ENCODE measurements around the gene GPR39. TPM values are rescaled to one million over a fixed set of nuclear protein-coding genes. Genes with fewer than 3 reads are reported as not detected.
"Not testable (repeated sequence)": the region's sequence is repeated elsewhere in the genome, so short reads cannot be mapped to it uniquely, and the experiment has no call there.

GPR39 gene
- total RNA-seq, 6 donors from 2014 or later: 10.1 to 45.9 (median 24.0) TPM

DNA sequence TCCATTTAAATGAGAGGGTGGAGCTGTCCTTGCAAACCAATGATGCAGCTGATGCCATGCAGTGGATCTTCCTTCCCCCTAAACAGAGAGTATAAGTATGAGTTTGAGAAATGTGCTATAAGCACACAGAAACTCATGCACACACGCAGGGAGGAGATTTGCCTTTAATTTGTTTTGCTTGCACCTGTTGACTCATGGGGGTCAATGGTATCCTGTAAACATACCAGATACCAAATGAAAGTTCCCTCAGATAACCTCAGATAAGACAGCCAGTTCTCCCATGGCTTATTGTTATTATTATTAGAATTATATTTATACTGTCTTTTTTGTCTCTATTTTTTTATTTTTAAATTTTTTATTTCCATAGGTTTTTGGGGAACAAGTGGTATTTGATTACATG, 29.5 kb upstream of the GPR39 start:
- peaks cover 0 to 3% (median 0%) of the 10 kb centered on the region in 4 donors for H3K9me3 ChIP-seq
- H3K4me1 ChIP-seq: no peaks in the 10 kb centered on the region
- H3K27me3 ChIP-seq: no peaks in the 10 kb centered on the region
- H3K27ac ChIP-seq: no peak overlapping the region
- H3K36me3 ChIP-seq: no peaks in the 10 kb centered on the region
- DNase-seq: no peak
- TF ChIP-seq POLR2A (IDR thresholded peaks at IDR 0.05) (no peak), EP300 (IDR thresholded peaks at IDR 0.05) (no peak), POLR2AphosphoS5 (IDR thresholded peaks at IDR 0.05) (no peak)
- TF ChIP-seq, protein P1, sequence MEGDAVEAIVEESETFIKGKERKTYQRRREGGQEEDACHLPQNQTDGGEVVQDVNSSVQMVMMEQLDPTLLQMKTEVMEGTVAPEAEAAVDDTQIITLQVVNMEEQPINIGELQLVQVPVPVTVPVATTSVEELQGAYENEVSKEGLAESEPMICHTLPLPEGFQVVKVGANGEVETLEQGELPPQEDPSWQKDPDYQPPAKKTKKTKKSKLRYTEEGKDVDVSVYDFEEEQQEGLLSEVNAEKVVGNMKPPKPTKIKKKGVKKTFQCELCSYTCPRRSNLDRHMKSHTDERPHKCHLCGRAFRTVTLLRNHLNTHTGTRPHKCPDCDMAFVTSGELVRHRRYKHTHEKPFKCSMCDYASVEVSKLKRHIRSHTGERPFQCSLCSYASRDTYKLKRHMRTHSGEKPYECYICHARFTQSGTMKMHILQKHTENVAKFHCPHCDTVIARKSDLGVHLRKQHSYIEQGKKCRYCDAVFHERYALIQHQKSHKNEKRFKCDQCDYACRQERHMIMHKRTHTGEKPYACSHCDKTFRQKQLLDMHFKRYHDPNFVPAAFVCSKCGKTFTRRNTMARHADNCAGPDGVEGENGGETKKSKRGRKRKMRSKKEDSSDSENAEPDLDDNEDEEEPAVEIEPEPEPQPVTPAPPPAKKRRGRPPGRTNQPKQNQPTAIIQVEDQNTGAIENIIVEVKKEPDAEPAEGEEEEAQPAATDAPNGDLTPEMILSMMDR (IDR thresholded peaks at IDR 0.05): no peak
- no peak overlapping the region for H3K4me3 ChIP-seq
- no peak for ATAC-seq (ENCODE audit: low FRiP score in 2 of 2)
- WGBS, 2 donors: 100% methylated on average over 1 of the region's 1 CpG

DNA sequence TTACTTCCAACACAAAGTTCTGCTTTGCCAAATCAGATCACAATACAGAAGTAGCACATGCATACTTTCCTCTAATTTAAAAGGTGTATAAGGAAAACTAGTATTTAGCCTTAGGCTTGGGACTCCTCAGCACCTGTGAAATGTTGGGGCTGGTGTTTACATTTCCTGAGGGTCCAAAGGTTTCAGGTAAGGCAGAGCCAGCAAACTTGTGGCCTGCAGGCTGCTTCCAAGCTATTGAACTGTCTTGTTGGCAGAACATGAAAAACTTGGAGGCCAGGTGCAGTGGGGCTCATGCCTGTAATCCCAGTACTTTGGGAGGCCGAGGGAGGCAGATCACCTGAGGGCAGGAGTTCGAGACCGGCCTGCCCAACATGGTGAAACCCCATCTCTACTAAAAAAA, 26.5 kb upstream of the GPR39 start:
- TF ChIP-seq POLR2AphosphoS5 (IDR thresholded peaks at IDR 0.05) (no peak), POLR2A (IDR thresholded peaks at IDR 0.05) (no peak), EP300 (IDR thresholded peaks at IDR 0.05) (no peak)
- TF ChIP-seq, protein P1 (IDR thresholded peaks at IDR 0.05): no peak

DNA sequence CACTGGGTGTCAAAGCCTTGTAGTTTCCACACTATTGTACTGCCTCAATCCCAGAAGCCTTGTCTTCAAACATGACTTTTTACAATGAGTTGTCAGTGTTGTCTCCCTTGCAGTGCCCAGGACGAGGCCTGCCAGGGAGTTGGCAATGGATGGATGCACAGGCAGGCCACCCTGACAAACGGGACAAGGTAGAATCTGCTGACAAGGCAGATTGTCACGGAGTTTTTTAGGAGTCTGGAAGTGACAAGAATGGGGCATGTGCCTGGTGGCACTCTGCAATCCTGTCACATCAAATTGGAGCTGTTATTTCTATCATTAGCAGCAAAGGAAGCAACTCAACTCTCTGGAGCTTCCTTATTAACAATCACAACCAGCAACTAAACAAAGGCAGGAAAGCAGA, 25.2 kb upstream of the GPR39 start:
- TF ChIP-seq, protein P1 (IDR thresholded peaks at IDR 0.05): no peak
- TF ChIP-seq EP300 (IDR thresholded peaks at IDR 0.05): no peak
- TF ChIP-seq POLR2AphosphoS5 (IDR thresholded peaks at IDR 0.05): no peak
- no peak for TF ChIP-seq POLR2A (IDR thresholded peaks at IDR 0.05)
- Histone ChIP-seq H3K4me1 (no peaks in the 10 kb centered on the region), H3K27ac (no peak overlapping the region), H3K9me3 (peaks cover 0 to 3% (median 0%) of the 10 kb centered on the region in 4 donors), H3K36me3 (no peaks in the 10 kb centered on the region), H3K4me3 (no peak overlapping the region), H3K27me3 (no peaks in the 10 kb centered on the region)
- ATAC-seq (ENCODE audit: low FRiP score in 2 of 2) (no peak), DNase-seq (no peak)
- WGBS, 2 donors: 48 to 66% methylated on average over 2 to 3 of the region's 3 CpGs

More for the DNA sequence above, 26.5 kb upstream of the GPR39 start:
- H3K4me1 ChIP-seq: no peaks in the 10 kb centered on the region
- no peak overlapping the region for H3K27ac ChIP-seq
- no peak for ATAC-seq (ENCODE audit: low FRiP score in 2 of 2)
- no peak for DNase-seq
- WGBS, 2 donors: 86 to 100% methylated on average over 3 of the region's 3 CpGs
- H3K27me3 ChIP-seq: no peaks in the 10 kb centered on the region
- no peak overlapping the region for H3K4me3 ChIP-seq
- peaks cover 0 to 3% (median 0%) of the 10 kb centered on the region in 4 donors for H3K9me3 ChIP-seq
- no peaks in the 10 kb centered on the region for H3K36me3 ChIP-seq

DNA sequence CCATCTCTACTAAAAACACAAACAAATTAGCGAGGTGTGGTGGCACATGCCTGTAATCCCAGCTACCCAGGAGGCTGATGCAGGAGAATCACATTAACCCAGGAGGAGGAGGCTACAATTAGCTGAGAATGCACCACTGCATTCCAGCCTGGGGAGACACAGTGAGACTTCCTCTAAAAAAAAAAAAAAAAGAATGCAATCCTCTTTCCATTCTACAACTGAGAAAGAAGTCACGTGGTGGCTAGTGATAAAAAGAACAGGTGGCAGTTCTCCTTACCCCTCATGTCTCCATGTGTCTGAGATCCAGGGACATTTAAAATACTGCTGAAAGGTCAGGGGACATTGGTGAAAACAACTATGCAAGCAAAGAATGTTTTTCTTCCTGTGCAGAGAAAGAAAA, 24.4 kb upstream of the GPR39 start:
- TF ChIP-seq POLR2A (IDR thresholded peaks at IDR 0.05): no peak
- TF ChIP-seq, protein P1 (IDR thresholded peaks at IDR 0.05): no peak
- Histone ChIP-seq H3K9me3 (peaks cover 0 to 3% (median 0%) of the 10 kb centered on the region in 4 donors), H3K36me3 (no peaks in the 10 kb centered on the region), H3K27me3 (no peaks in the 10 kb centered on the region), H3K4me3 (no peak overlapping the region), H3K27ac (no peak overlapping the region), H3K4me1 (no peaks in the 10 kb centered on the region)
- DNase-seq (no peak), ATAC-seq (ENCODE audit: low FRiP score in 2 of 2) (no peak)
- 49 to 61% methylated on average over 2 of the region's 2 CpGs for WGBS, 2 donors

DNA sequence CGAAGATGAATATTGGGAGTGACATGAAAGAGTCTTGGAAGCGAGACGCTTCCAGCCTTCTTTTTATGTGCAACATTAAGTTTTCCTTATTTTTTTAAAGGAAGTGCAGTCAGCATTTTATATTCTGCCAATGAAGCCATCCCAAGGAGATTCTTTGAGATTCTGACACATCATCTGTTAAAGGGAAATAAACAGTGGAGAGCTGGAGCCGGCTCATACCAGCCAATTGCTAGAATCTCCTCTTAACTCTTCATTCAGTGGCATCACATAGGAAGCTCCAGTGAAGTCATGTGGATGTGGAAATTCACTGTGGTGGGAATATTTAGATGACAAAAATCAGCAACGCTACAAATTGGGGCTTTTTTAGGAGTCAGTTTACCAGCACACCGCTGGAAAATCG, 23.7 kb upstream of the GPR39 start:
- no peak overlapping the region for H3K27ac ChIP-seq
- TF ChIP-seq EP300 (IDR thresholded peaks at IDR 0.05) (no peak), POLR2AphosphoS5 (IDR thresholded peaks at IDR 0.05) (no peak), POLR2A (IDR thresholded peaks at IDR 0.05) (no peak)
- TF ChIP-seq, protein P1 (IDR thresholded peaks at IDR 0.05): no peak
- no peaks in the 10 kb centered on the region for H3K9me3 ChIP-seq
- no peak overlapping the region for H3K4me3 ChIP-seq
- no peaks in the 10 kb centered on the region for H3K36me3 ChIP-seq
- no peaks in the 10 kb centered on the region for H3K27me3 ChIP-seq
- no peaks in the 10 kb centered on the region for H3K4me1 ChIP-seq
- no peak for DNase-seq
- no peak for ATAC-seq (ENCODE audit: low FRiP score in 2 of 2)
- WGBS, 2 donors: 81 to 88% methylated on average over 7 of the region's 7 CpGs

DNA sequence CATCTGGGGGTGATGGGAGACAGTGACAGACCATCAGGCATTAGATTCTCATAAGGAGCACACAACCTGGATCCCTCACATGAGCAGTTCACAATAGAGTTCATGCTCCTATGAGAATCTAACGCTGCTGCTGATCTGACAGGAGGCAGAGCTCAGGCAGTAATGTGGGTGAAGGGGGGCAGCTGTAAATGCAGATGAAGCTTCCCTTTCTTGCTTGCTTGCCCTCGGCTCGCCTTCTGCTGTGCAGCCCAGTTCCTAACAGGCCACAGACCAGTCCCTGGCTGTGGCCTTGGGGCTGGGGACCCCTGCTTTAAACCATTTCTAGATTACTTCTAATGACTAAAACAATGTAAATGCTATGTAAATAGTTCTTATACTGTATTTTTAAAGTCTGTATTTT, 19.6 kb upstream of the GPR39 start:
- not testable (repeated sequence) for DNase-seq; H3K4me1 ChIP-seq; ATAC-seq (ENCODE audit: low FRiP score in 2 of 2); H3K27ac ChIP-seq; H3K36me3 ChIP-seq; H3K9me3 ChIP-seq; H3K4me3 ChIP-seq; H3K27me3 ChIP-seq
- WGBS, 2 donors: 57% methylated on average over 3 of the region's 3 CpGs

Measured in upper lobe of left lung (tissue), 6 donors.